HEK293 (cell line): Measurements from ENCODE around the gene UNC5B.

Experiments
- EGR2 ChIP-seq: fragments of 450-650 bp; formaldehyde crosslinking; IDR thresholded peaks from 2 replicates; pipeline ENCODE4 v1.5.1; 2016; ENCODE audit warnings: low read depth, missing biosample characterization, missing genetic modification characterization
- FEZF1 ChIP-seq: fragments of 450-650 bp; formaldehyde crosslinking; IDR thresholded peaks from 2 replicates; pipeline ENCODE4 v1.5.1; 2016; ENCODE audit warnings: missing biosample characterization, missing genetic modification characterization
- GLI4 ChIP-seq: fragments of 450-650 bp; formaldehyde crosslinking; IDR thresholded peaks from 2 replicates; pipeline ENCODE4 v1.5.1; 2016; ENCODE audit warnings: missing biosample characterization, missing genetic modification characterization
- GLIS2 ChIP-seq: fragments of 450-650 bp; formaldehyde crosslinking; IDR thresholded peaks from 2 replicates; pipeline ENCODE4 v1.5.1; 2016; ENCODE audit warnings: missing biosample characterization, missing genetic modification characterization
- KLF8 ChIP-seq: fragments of 450-650 bp; formaldehyde crosslinking; IDR thresholded peaks from 2 replicates; pipeline ENCODE4 v1.5.1; 2016; ENCODE audit warnings: missing biosample characterization, missing genetic modification characterization
- KLF9 ChIP-seq: fragments of 450-650 bp; formaldehyde crosslinking; IDR thresholded peaks from 2 replicates; pipeline ENCODE4 v1.5.1; 2016; ENCODE audit warnings: missing biosample characterization, missing genetic modification characterization, low read depth
- MEIS1 ChIP-seq: sonication (generic); formaldehyde crosslinking; IDR thresholded peaks from 2 replicates; pipeline ENCODE4 v1.8.1; 2022; ENCODE audit warnings: missing genetic modification reagents, mild to moderate bottlenecking, borderline replicate concordance
- PRDM6 ChIP-seq: fragments of 450-650 bp; formaldehyde crosslinking; IDR thresholded peaks from 2 replicates; pipeline ENCODE4 v1.5.1; 2017; ENCODE audit warnings: missing biosample characterization, missing genetic modification characterization
- RBAK ChIP-seq: fragments of 450-650 bp; formaldehyde crosslinking; IDR thresholded peaks from 2 replicates; pipeline ENCODE4 v1.5.1; 2016; ENCODE audit warnings: missing biosample characterization, missing genetic modification characterization
- YY1 ChIP-seq: fragments of 450-650 bp; formaldehyde crosslinking; IDR thresholded peaks from 2 replicates; pipeline ENCODE4 v1.5.1; 2018; ENCODE audit warnings: missing biosample characterization, missing genetic modification characterization
- ZBTB20 ChIP-seq: fragments of 450-650 bp; formaldehyde crosslinking; IDR thresholded peaks from 2 replicates; pipeline ENCODE4 v1.5.1; 2016; ENCODE audit warnings: missing biosample characterization, missing genetic modification characterization
- ZBTB21 ChIP-seq: fragments of 450-650 bp; formaldehyde crosslinking; IDR thresholded peaks from 2 replicates; pipeline ENCODE4 v1.5.1; 2017; ENCODE audit warnings: missing biosample characterization, missing genetic modification characterization
- ZBTB48 ChIP-seq: fragments of 450-650 bp; formaldehyde crosslinking; IDR thresholded peaks from 2 replicates; pipeline ENCODE4 v1.5.1; 2016; ENCODE audit warnings: missing biosample characterization, missing genetic modification characterization
- ZBTB8A ChIP-seq: fragments of 450-650 bp; formaldehyde crosslinking; IDR thresholded peaks from 2 replicates; pipeline ENCODE4 v1.5.1; 2016; ENCODE audit warnings: missing biosample characterization, missing genetic modification characterization
- ZFP3 ChIP-seq: fragments of 450-650 bp; formaldehyde crosslinking; IDR thresholded peaks from 2 replicates; pipeline ENCODE4 v1.5.1; 2016; ENCODE audit warnings: low read depth, missing biosample characterization, missing genetic modification characterization
- ZFP41 ChIP-seq: fragments of 450-650 bp; formaldehyde crosslinking; IDR thresholded peaks from 2 replicates; pipeline ENCODE4 v1.5.1; 2016; ENCODE audit warnings: missing biosample characterization, missing genetic modification characterization, borderline replicate concordance
- ZNF10 ChIP-seq: fragments of 450-650 bp; formaldehyde crosslinking; IDR thresholded peaks from 2 replicates; pipeline ENCODE4 v1.5.1; 2017; ENCODE audit warnings: missing biosample characterization, missing genetic modification characterization
- ZNF114 ChIP-seq: fragments of 450-650 bp; formaldehyde crosslinking; IDR thresholded peaks from 2 replicates; pipeline ENCODE4 v1.5.0; 2017; ENCODE audit warnings: missing biosample characterization, missing genetic modification characterization
- ZNF140 ChIP-seq: fragments of 450-650 bp; formaldehyde crosslinking; IDR thresholded peaks from 2 replicates; pipeline ENCODE4 v1.5.1; 2016; ENCODE audit warnings: missing biosample characterization, missing genetic modification characterization
- ZNF155 ChIP-seq: fragments of 450-650 bp; formaldehyde crosslinking; IDR thresholded peaks from 2 replicates; pipeline ENCODE4 v1.5.1; 2016; ENCODE audit warnings: missing biosample characterization, missing genetic modification characterization
- ZNF184 ChIP-seq: fragments of 450-650 bp; IDR thresholded peaks from 2 replicates; pipeline ENCODE4 v1.5.1; 2018; ENCODE audit warnings: missing biosample characterization, mild to moderate bottlenecking, missing genetic modification characterization
- ZNF223 ChIP-seq: fragments of 450-650 bp; formaldehyde crosslinking; IDR thresholded peaks from 2 replicates; pipeline ENCODE4 v1.5.1; 2016; ENCODE audit warnings: missing biosample characterization, missing genetic modification characterization
- ZNF292 ChIP-seq: fragments of 450-650 bp; formaldehyde crosslinking; IDR thresholded peaks from 2 replicates; pipeline ENCODE4 v1.5.1; 2016; ENCODE audit warnings: low read depth, missing biosample characterization, missing genetic modification characterization, borderline replicate concordance
- ZNF302 ChIP-seq: fragments of 450-650 bp; formaldehyde crosslinking; IDR thresholded peaks from 2 replicates; pipeline ENCODE4 v1.5.1; 2016; ENCODE audit warnings: missing biosample characterization, missing genetic modification characterization, low read depth
- ZNF324 ChIP-seq: fragments of 450-650 bp; formaldehyde crosslinking; IDR thresholded peaks from 2 replicates; pipeline ENCODE4 v1.5.1; 2016; ENCODE audit warnings: missing biosample characterization, missing genetic modification characterization
- ZNF341 ChIP-seq: fragments of 450-650 bp; formaldehyde crosslinking; IDR thresholded peaks from 2 replicates; pipeline ENCODE4; 2016; ENCODE audit warnings: low read depth, missing biosample characterization, missing genetic modification characterization
- ZNF48 ChIP-seq: fragments of 450-650 bp; formaldehyde crosslinking; IDR thresholded peaks from 2 replicates; pipeline ENCODE4 v1.5.1; 2016; ENCODE audit warnings: missing biosample characterization, missing genetic modification characterization
- ZNF530 ChIP-seq: fragments of 450-650 bp; formaldehyde crosslinking; IDR thresholded peaks from 2 replicates; pipeline ENCODE4 v1.5.1; 2016; ENCODE audit warnings: low read depth, missing biosample characterization, missing genetic modification characterization
- ZNF560 ChIP-seq: fragments of 450-650 bp; formaldehyde crosslinking; IDR thresholded peaks from 2 replicates; pipeline ENCODE4 v1.5.1; 2017; ENCODE audit warnings: missing biosample characterization, missing genetic modification characterization, borderline replicate concordance
- ZNF600 ChIP-seq: fragments of 450-650 bp; formaldehyde crosslinking; IDR thresholded peaks from 2 replicates; pipeline ENCODE4 v1.5.1; 2016; ENCODE audit warnings: missing biosample characterization, missing genetic modification characterization
- ZNF626 ChIP-seq: fragments of 450-650 bp; sonication (Bioruptor Pico); formaldehyde crosslinking; IDR thresholded peaks from 2 replicates; pipeline ENCODE4 v1.5.1; 2018; ENCODE audit warnings: missing biosample characterization, missing genetic modification characterization, inconsistent platforms
- ZNF692 ChIP-seq: fragments of 450-650 bp; formaldehyde crosslinking; IDR thresholded peaks from 2 replicates; pipeline ENCODE4 v1.5.1; 2016; ENCODE audit warnings: missing biosample characterization, missing genetic modification characterization
- ZNF776 ChIP-seq: fragments of 450-650 bp; formaldehyde crosslinking; IDR thresholded peaks from 2 replicates; pipeline ENCODE4 v1.5.0; 2017; ENCODE audit warnings: missing biosample characterization, missing genetic modification characterization, borderline replicate concordance
- ZNF785 ChIP-seq: fragments of 450-650 bp; formaldehyde crosslinking; IDR thresholded peaks from 2 replicates; pipeline ENCODE4 v1.5.1; 2016; ENCODE audit warnings: missing biosample characterization, missing genetic modification characterization
- ZNF837 ChIP-seq: fragments of 450-650 bp; formaldehyde crosslinking; IDR thresholded peaks from 2 replicates; pipeline ENCODE4 v1.5.1; 2016; ENCODE audit warnings: missing biosample characterization, missing genetic modification characterization
- ZNF843 ChIP-seq: fragments of 450-650 bp; formaldehyde crosslinking; IDR thresholded peaks from 2 replicates; pipeline ENCODE4 v1.5.1; 2016; ENCODE audit warnings: missing biosample characterization, missing genetic modification characterization
- ZSCAN4 ChIP-seq: fragments of 450-650 bp; formaldehyde crosslinking; IDR thresholded peaks from 2 replicates; pipeline ENCODE4 v1.5.1; 2017; ENCODE audit warnings: missing biosample characterization, missing genetic modification characterization
- TF ChIP-seq, protein P1 (sequence below): fragments of 450-650 bp; formaldehyde crosslinking; IDR thresholded peaks from 2 replicates; pipeline ENCODE4; 2016; ENCODE audit warnings: missing biosample characterization, missing genetic modification characterization

Gene UNC5B

GRCh38 chr10:71319042-71319799 lies 106.9 kb downstream of the UNC5B start, which contains the start of gene SLC29A3 (continued):
- TF ChIP-seq ZNF324 (peak; percentile 61; the same call in 1 of the 2 replicates), ZNF341 (tag by site-specific recombination) (peak; percentile 98), ZFP3 (no peak), ZNF223 (tag by site-specific recombination) (no peak), MEIS1 (CRISPR knock-in tag) (no peak), YY1 (no peak), GLIS2 (peak; percentile 57; the same call in 1 of the 2 replicates), ZNF626 (tag by site-specific recombination) (no peak), ZNF843 (tag by site-specific recombination) (peak; percentile 41; the same call in 1 of the 2 replicates), ZNF785 (no peak), ZBTB48 (peak; percentile 59), RBAK (no peak), ZSCAN4 (tag by site-specific recombination) (no peak), ZNF48 (tag by site-specific recombination) (no peak), ZNF184 (no peak), ZNF837 (tag by site-specific recombination) (no peak), ZNF155 (tag by site-specific recombination) (no peak), ZNF530 (tag by site-specific recombination) (no peak), ZNF302 (tag by site-specific recombination) (no peak), ZBTB8A (tag by site-specific recombination) (peak; percentile 73; the same call in 1 of the 2 replicates), GLI4 (no peak), ZNF10 (tag by site-specific recombination) (no peak), ZBTB20 (peak; percentile 32; the same call in 1 of the 2 replicates), KLF9 (tag by site-specific recombination) (0 out of 2 replicates have a peak, but pooled peaks have one; percentile 11), ZFP41 (tag by site-specific recombination) (no peak), ZNF776 (tag by site-specific recombination) (no peak), FEZF1 (tag by site-specific recombination) (no peak), KLF8 (tag by site-specific recombination) (peak; percentile 16; the same call in 1 of the 2 replicates), ZNF292 (no peak), ZBTB21 (tag by site-specific recombination) (no peak), ZNF600 (tag by site-specific recombination) (peak; percentile 89), ZNF114 (tag by site-specific recombination) (no peak), ZNF140 (no peak), ZNF560 (tag by site-specific recombination) (no peak), ZNF692 (peak; percentile 61; the same call in 1 of the 2 replicates), EGR2 (tag by site-specific recombination) (no peak), PRDM6 (tag by site-specific recombination) (no peak)
- TF ChIP-seq, protein P1, sequence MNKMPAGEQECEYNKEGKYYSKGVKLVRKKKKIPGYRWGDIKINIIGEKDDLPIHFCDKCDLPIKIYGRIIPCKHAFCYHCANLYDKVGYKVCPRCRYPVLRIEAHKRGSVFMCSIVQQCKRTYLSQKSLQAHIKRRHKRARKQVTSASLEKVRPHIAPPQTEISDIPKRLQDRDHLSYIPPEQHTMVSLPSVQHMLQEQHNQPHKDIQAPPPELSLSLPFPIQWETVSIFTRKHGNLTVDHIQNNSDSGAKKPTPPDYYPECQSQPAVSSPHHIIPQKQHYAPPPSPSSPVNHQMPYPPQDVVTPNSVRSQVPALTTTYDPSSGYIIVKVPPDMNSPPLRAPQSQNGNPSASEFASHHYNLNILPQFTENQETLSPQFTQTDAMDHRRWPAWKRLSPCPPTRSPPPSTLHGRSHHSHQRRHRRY = no peak
